NCI-H187 (cell line): ENCODE results near the gene APOA4.
A peak's percentile ranks its signal among the peaks of the same experiment; 100 is the strongest.

Experiments
- DNase-seq, 2 experiments: peaks; one replicate each; lab custom pipeline; 2025; lab: John Stamatoyannopoulos, UW

The APOA4 gene

DNA sequence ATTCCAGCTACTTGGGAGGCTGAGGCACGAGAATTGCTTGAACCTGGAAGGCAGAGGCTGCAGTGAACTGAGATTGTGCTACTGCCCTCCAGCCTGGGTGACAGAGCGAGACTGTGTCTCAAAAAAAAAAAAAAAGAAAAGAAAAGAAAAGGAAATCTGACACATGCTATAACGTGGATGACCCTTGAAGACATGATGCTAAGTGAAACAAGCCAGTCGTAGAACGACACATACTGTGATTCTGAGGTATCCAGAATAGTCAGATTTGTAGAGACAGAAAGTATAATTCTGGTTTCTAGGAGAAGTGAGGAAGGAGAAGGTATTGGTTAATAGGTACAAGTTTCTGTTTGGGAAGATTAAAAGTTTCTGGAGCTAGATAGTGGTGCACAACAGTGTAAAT lies 24.7 kb downstream of the APOA4 start:
- no peak for DNase-seq

DNA sequence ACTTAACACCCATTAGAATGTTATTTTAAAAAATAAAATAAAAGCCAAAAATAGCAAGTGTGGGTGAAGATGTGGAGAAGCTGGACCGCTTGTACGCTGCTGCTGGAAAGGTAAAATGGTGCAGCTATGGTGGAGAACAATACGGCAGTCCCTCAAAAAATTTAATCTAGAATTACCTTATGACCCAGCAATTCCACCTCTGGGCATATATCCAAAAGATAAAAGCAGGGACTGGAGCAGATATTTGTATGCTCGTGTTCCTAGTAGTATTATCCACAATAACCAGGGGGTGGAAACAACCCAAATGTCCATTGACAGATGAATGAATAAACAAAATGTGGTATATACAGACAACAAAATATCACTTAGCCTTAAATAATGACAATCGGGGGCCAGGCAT lies 25.3 kb downstream of the APOA4 start:
- DNase-seq = no peak

DNA sequence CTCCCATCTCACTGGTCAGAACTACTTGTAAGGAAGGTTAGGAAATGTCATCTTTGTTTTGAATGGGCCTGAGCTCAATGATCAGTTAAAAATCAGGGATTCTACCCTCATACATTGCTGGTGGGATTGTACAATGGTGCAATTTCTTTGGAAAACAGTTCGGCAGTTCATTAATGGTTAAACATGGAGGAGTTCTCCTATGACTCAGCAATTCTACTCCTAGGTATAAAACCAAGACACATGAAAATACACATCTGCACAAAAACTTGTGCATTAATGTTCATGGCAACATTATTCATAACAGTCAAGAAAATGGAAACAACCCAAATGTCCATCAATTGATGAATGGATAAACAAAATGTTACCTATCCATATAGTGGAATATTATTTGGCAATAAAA lies 26.6 kb downstream of the APOA4 start:
- DNase-seq = no peak

DNA sequence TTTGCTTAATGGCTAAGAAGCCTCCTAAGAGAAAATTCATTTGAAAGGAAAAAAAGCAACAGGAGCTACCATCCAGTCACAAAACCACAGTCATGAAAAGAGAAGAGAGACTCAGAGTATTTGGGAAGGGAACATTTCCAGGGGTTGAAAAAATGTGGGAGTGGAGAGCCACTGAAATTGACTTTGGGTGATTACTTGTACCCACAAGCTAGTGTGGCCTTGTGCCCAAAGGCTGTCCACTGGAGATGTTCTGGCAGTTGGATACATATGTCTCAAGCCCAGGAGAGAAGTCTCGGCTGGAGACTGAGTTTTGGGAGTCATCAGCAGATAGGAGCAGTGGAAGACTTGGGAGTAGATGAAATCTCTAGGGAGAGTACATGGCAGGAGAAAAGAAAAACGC lies 28.3 kb downstream of the APOA4 start:
- DNase-seq = no peak

DNA sequence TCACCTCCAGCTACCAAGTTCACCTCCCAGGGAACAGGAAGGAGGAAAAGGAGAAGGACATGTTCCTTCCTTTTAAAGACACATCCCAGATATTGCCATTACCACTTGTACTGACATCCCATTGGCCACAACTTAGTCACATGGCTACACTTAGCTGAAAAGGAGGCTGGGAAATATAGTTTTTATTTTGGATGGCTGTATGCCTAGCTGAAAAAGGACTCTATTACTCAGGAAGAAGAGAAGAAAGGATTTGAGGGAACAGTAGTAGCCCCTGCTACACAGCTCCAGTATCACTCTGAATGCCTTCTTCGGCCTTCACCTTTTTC lies 29.4 kb downstream of the APOA4 start:
- DNase-seq = no peak

DNA sequence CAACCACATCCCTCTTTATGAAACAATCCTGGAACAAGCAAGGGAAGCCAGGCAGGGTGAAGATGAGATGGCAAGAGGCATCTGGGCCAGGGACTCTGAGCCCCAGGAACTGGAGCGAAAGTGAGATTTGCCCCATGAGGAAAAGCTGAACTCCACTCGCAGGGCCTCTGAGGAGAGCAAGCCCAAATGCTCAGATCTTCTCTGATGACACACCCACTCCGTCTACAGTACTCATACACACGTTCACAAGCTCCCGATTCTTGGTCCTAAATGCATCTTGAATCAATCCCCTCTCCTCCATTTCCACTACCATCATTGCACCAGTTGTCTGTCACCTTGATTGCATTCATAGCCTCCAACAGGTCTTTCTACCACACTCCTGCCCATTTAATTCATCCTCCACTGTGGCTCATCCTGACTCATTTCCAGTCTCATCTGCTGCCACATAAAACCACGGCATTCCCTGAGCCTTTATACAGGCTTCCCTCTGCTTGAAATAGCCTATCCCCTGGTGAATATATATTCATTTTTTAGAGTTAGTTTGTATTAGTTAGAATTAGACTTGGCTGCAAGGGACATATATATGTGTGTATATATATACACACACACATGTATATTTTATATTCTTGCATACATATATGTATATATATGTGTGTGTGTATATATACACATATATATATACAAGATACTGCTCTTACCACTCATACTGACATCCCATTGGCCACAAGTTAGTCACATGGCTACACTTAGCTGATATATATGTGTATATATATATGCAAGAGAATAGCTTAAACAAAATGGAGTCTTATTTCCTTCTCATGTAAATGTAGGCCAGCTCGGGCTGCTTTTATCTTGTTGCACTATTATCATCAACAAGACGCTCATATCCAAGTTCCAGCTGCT lies 30.0 kb downstream of the APOA4 start:
- no peak for DNase-seq

DNA sequence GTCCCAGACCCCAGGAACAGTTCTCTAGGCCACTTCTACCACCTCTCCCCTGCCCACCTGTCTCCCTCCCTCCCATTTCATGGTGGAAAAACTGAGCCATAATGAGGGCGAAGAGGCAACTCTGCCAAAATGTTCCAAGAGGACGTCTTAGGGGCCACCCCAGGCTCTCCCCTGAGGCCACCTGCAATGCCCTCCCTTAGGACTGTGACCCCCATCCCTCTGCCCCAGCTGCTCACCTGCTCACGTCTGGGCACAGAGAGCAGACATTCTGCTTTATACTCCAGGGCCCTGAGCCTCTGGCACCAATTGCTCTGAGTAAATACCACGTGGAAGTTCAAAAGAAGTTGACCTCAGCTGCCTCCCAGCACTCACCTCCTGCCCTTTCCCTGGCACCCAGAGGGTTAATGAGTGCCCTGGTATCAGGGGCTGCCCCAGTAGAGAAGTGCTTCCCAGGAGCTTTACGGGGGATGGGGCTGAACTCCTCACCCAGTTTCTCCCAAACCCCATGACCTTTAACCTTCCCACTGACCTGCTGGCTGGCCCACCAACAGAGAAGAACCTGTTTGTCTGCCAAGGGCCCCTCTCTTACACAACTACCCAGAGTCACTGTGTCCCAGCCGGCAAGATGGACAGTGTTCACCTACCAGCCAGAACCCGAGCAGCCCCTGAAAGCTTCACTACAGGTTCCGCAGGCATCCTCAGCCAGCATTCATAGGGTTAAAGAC lies 30.8 kb downstream of the APOA4 start:
- no peak for DNase-seq

DNA sequence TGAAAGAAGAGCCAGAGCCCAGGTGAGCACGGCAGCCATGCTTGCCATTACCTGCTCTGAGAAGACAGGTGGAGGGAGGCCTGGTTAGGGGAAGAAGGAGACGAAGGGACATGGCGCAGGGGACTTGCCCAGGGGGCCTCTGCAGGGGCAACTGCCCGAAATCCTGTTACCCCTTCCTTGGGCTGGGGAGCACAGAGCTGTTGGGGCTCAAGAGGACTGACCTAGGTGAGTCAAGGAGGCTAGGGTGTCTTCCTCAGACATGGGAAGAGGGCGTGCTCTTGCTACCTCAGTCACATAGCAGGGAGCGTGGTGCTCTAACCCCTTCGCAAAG lies 31.3 kb downstream of the APOA4 start, which contains the start of gene APOA5:
Gene APOA5, minus strand, starts transcription at position 67 of the 331 bp plus-strand sequence. Its CDS starts 19 bp downstream, at position 48.
- DNase-seq = no peak

DNA sequence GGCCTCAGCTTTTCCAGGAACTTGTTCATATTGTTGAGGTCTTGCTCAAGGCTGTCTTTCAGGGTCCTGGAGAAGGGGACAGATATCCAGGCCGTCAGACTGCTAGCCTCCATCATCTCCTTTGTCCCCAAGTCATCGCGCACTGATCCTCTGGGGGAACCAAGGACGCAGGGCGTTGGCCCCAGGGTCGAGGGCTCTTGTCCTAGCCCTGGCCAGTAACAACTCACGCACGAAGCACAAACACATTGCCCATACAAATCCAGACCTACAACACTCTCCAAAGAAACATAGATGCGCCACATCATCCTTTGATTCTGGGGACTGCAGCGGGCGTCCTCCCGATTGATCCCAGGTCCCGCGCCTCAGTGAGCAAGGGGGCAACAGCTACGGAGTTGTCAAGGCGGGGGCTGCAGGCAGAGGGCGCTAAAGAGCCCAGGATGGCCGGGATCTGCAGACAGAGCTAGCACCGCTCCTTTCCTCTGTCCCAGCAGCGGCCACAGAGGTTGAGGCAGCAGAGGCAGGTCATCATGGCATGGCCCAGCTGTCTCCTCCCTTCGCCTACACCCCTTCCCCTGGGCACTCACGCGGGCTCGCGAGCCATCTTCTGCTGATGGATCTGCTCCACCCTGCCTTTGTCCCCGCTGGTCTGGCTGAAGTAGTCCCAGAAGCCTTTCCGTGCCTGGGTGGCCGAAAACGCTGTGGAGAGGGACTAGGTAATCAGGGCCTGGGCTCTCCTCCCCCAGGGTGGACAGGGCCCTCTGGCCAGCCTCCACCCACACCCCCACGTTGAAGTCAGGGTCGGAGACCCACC lies 31.9 kb downstream of the APOA4 start:
- peak in 1 of 2 experiments; percentile 44 for DNase-seq

DNA sequence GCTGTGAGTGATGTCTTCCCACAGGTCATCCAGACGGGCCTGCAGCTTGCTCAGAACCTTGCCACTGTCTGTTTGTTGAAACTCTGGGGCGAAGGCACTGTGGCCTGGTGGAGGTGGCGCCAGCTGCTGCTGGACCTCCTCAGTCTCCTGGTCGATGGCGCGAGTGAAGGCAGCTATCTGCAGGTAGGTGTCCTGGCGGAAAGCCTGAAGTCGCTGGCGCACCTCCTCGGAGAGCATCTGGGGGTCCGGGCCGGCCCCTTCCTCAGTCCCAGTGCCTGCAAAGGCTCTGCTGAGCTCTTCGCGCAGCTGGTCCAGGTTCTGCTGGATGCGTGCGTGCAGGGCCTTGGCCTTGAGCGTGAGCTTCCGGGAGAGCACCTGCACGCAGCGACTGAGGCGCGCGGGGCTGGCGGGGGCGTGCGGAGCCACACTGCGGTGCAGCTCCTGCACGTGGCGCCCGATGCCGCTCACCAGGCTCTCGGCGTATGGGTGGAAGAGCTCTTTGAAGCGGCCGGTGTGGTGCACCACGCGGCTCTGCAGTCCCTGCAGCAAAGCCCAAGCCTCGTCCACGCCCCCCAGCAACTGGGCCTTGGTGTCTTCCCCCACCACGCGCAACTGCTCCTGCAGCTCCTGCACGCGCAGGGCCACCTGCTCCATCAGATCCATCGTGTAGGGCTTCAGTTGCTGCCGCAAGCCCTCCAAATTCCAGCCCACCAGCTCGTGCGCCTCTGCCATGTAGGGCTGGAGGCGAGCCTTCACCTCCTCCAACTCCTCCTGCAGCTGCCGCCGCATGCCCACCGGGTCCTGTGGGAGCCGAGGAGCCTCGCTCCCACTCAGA lies 32.7 kb downstream of the APOA4 start:
- DNase-seq = no peak

DNA sequence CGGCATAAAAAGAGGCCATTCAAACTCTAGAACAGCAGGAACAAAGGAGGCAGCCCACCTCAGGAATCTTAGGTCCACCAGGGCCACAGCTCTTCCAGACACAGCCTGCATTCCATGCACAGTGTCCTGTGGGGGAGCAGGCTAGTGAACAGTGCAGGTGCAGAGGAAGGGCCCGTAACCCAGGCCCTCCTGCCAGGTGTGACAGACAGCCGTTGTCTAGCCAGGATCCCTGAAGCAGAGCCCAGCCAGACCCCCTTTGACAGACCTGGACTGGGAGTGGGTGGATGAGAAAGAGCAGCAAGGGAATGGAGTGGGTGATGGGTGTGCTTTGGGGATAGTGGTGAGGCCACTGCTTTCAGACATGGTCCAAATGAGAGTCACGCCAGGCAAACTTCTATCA lies 34.1 kb downstream of the APOA4 start:
- no peak for DNase-seq

DNA sequence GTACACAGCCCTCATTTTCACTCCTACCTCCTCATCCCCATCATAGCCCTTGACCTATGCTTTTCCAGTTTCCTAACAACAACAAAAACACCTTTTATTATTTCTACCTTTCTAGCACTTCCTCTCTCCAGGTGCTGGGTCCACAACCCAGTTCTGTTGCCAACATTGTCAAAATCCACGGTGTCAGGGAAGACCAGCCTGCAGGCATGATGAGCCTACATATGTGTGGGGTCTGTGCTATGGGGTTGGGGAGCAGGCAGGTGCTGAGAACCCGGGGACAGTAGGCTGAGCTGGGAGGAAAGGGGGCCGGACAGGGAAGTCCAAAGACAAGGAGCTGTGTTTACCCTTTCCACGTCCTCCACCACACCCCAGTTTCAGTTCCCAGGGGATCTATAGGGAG lies 34.6 kb downstream of the APOA4 start:
- no peak for DNase-seq

DNA sequence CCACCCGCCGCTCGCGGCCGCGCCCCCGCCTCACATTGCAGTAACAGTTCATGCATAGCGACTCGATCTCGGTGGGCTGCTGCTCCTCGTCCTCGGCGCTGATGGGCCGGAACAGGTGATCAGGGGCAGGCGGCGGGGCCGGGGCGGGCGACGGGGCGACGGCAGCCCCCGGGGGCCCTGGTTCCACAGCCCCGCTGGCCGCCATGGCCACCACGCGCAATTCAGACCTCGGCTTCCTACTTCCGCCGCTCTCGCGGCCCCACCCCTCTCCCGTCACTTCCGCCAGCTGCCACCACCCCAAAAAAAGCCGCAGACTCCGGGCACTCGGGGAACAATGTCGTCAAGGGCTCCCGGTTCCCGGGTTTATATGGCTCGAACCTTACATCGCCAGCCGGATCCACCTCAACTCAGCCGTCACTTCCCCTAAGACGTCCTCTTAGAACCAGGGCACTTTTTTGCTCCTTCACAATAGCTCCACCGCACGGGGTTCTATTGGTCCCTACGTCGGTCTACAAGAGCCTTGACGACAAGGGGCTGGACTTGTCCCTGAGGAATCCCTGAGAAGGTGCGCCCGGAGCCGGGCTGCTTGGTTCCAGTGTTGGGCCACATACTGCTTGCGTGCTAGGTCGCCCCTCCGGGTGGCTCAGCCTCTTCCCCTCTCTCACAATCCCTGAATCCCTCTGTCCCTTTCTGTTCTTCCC lies 35.2 kb downstream of the APOA4 start, which contains the start of gene ZPR1:
Gene ZPR1, minus strand, starts transcription at position 238 of the 701 bp plus-strand sequence. Its CDS starts 33 bp downstream, at position 205.
- DNase-seq = peak in 1 of 2 experiments; percentile 21

DNA sequence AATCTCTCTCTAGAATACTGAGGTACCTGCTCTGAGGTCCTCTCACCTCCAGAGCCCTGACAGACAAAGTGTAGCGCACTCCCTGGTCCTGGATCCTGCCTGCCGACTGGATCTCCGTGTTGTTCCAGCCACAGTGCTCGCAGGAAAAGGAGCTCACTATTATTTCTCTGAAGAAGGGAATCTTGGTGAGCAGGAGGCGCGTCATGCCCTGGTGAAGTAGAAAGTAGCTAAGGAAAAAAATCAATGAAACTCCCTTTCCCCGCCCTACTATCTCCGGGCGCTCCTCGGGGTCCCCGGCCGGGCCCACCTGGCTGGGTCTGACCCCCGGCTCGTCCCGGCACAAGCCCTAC lies 35.7 kb downstream of the APOA4 start:
- no peak for DNase-seq

DNA sequence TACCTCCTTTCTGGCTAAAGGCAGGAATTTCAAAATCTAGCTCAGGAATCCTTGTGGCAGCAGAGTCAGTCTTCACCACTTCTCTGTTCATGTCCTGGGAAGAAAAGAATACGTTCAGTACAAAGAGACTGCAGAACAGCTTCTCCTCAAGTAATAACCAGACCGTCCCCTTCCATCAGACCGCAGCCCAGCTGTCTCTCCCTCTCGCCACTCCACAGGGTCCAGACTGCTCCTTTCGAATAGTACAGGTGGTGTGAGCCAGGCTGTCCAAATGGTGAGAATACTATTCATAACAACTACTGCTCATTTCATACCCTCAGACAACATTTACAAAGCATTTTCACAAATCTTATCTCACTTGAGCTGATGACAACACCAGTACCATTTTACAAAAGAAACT lies 36.1 kb downstream of the APOA4 start:
- DNase-seq = no peak

DNA sequence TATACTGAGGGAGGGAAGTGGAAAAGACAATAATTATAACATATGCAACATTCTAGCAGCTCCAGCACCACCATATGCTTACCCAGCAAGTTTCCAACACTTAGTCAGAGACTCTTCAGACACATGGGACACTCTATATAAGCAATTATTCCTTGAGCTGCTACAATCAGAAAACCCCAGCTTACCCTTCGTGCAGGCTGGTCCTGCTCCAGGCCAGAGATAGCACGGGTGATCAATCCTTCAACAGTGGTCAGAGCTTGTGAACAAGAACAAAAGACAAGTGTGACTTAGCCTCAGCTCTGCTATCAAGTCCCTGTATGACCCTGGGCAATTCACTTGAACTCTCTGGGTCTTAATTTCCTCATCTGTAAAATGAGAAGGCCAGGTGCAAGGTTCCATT lies 36.8 kb downstream of the APOA4 start:
- no peak for DNase-seq

DNA sequence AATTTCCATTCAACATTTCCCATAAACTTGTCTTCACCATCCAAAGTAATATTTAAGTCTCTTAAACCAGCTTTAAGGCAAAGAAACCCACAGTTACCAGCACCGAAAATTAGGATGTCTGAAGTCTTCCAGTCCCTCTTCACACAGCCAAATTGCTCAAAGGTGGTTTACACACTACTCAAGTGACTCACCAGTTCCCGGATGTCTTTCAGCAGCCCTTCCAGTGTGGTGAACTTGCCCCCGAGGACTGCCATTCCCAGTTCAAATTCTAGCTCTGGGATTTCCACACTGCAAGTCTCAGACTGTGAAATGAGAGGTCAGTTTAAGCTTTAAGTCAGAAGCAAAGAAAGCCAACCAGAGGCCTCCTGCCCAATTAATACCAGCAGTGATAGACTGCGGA lies 40.4 kb downstream of the APOA4 start:
- DNase-seq = no peak

DNA sequence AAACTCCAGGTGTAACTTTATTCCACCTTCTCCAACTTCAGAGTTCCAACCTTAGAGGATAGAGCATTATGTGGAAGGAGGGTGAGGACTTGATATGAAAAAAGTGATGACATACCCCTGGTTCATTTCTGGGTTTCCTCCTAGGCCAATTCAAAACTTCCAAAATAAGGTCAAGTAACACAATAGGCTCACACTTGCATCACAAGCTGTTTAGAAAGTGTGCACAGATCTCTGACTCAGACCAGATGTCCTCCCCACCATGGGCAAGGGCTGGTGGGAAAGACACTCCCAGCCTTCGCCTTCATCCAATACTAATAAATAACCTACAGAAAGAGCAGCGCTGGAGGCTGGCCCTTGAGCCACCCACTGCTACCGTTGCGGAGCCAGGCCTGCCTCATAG lies 44.5 kb downstream of the APOA4 start:
- no peak for DNase-seq

DNA sequence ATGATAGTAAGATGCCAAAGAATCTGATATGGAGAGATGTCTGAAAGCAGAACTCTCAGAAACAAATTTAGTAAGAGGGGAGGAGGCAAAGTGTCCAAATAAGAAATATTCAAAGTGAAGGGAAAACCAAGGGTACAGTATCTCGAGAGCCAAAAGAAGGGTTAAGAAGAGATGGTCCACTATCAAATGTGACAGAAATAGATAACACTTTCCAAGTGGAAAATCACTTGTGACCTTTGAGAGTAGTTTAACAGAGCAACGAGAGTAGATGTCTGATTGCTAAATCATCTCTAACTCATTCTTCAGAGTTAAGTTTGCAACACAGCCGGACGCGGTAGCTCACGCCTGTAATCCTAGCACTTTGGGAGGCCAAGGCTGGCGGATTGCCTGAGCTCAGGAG lies 46.0 kb downstream of the APOA4 start:
- no peak for DNase-seq

DNA sequence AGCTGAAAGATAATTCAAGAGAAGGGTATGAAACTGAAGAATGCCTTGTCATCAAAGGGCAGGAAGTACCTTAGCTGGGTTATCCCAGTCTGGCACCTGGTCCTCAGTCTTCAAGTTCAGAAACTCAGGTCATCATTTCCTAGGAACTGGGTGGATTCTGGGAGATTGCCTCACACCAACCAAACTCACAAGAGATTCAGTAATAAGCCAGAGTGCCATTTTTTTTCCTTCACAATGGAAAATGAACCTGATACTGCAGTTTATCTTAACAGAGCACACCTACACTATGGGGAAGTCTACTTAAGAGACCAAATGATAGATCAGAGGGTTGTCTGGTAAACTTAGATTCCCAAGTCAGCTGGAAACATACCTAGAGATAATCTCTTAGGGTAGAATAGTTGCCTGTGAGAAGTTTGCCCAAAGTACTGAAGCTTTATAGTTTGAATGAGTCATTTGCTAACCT lies 46.6 kb downstream of the APOA4 start:
- DNase-seq = no peak

DNA sequence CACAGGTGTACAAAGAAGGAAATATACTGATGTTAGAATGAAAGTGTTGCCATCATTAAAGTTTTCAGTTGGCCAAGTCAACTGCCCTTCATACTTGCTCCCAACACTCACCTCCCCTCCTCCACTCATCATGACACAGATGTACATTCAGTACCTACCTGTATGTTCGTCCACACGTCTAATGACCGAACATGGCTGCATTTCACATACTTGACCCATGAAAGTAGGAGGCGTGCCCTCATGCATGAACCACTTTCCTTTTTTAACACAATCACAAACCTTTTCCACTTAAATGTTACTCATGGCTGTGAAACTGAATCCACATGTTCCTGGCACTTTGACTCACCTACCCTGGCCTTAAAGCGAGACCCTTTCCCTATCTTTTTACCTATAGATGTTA lies 47.1 kb downstream of the APOA4 start:
- no peak for DNase-seq
